Activated T-cell treated with anti-CD3 and anti-CD28 coated beads, Interleukin-2, amount 50 U/mL, for 72 hours (primary cell): Measurements from ENCODE around the gene FBXL5. TPM values are rescaled to one million over a fixed set of nuclear protein-coding genes. Genes with fewer than 3 reads are reported as not detected.

Experiments used
- ATAC-seq, 2 donors: fragments of 150-1000 bp; cut with Tn5 transposase; replicated peaks in 1 of 2; 2 replicates each; pipeline ENCODE4 v1.10.0; 2021; ENCODE audit warnings: moderate library complexity in 2 of 2, mild to moderate bottlenecking in 1 of 2
- DNase-seq, 2 donors: peaks; one replicate each; pipeline ENCODE4 v3.0.0; 2021 to 2022; ENCODE audit warnings: mixed read lengths in 1 of 2
- H3K27ac Mint-ChIP-seq: one replicate; pipeline ENCODE4 v1.8.0; 2022; ENCODE audit warnings: mild to moderate bottlenecking, moderate library complexity, mixed read lengths
- H3K27me3 Mint-ChIP-seq: one replicate; pipeline ENCODE4 v1.8.0; 2022; ENCODE audit warnings: low read depth, mixed read lengths
- H3K36me3 Mint-ChIP-seq, 2 donors: one replicate each; pipeline ENCODE4 v1.8.0; 2022; ENCODE audit warnings: mixed read lengths in 2 of 2, mild to moderate bottlenecking in 1 of 2; ENCODE audit not compliant: insufficient read depth in 2 of 2
- H3K4me1 Mint-ChIP-seq: one replicate; pipeline ENCODE4 v1.8.0; 2022; ENCODE audit warnings: low read depth, mixed read lengths
- H3K4me3 Mint-ChIP-seq, 2 donors: one replicate each; pipeline ENCODE4 v1.8.0; 2022; ENCODE audit warnings: mild to moderate bottlenecking in 2 of 2, mixed read lengths in 2 of 2, moderate library complexity in 2 of 2
- H3K9me3 Mint-ChIP-seq, 2 donors: one replicate each; pipeline ENCODE4 v1.8.0; 2022; ENCODE audit warnings: mixed read lengths in 2 of 2
- total RNA-seq, 2 donors: library from RNA; stranded (reverse); gene quantifications; one replicate each; pipeline ENCODE4 v1.2.3, GENCODE V29; 2022

FBXL5 gene, protein sequence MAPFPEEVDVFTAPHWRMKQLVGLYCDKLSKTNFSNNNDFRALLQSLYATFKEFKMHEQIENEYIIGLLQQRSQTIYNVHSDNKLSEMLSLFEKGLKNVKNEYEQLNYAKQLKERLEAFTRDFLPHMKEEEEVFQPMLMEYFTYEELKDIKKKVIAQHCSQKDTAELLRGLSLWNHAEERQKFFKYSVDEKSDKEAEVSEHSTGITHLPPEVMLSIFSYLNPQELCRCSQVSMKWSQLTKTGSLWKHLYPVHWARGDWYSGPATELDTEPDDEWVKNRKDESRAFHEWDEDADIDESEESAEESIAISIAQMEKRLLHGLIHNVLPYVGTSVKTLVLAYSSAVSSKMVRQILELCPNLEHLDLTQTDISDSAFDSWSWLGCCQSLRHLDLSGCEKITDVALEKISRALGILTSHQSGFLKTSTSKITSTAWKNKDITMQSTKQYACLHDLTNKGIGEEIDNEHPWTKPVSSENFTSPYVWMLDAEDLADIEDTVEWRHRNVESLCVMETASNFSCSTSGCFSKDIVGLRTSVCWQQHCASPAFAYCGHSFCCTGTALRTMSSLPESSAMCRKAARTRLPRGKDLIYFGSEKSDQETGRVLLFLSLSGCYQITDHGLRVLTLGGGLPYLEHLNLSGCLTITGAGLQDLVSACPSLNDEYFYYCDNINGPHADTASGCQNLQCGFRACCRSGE
- 10 to 100 TPM; 39.5 to 40.5 TPM for total RNA-seq

DNA sequence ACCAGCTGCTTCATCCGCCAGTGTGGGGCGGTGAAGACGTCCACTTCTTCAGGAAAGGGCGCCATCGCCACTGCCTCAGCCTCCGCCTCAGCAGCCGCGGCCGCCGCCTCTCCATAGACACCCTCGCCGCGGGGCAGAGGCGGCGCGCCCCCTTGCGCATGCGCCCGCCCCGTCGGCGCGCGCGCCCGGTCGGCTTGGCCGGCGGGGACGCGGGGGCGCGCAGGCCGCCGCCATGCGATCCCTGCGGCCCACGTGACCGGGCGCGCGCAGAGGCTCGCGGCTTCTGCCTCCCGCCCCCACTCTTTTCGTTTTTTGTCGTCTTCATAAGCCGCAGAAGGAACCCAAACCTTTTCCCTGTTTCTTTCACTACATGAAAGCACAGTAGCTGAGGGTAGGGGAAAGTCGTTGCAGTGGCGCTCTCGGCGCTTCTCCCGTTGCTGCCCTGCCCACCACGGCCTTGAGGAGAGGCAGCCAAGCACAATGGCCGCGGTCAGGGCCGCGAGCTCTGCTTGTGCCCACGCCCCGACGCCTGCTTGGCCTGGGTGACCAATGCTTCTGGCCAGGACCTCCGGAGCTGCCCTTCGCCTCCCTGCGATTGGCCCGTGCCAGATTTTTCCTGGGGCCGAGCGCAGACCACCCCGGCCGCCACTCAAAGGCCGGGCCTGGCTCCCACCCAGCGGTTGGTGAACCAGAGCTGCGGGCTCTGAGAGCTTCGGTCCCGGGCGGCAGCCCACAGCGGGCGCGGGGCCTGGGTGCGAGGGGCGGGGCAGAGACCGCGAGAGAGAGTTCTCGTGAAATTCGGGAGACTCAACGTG lies at the start of gene FBXL5:
FBXL5 (minus strand) TSS at position 135 of the 815 bp plus-strand sequence; CDS start at position 65, 70 bp downstream.
- Mint-ChIP-seq H3K27me3 (no peaks in the 10 kb centered on the region), H3K4me3 (peak within 1 kb of the TSS; percentile 98 to 100), H3K4me1 (peaks cover 68% of the 10 kb centered on the region), H3K36me3 (peaks cover 5% of the 10 kb centered on the region in 2 donors), H3K27ac (peak within 1 kb of the TSS; percentile 99), H3K9me3 (no peaks in the 10 kb centered on the region)
- ATAC-seq (peak; percentile 82 to 84), DNase-seq (peak; percentile 88 to 90)

DNA sequence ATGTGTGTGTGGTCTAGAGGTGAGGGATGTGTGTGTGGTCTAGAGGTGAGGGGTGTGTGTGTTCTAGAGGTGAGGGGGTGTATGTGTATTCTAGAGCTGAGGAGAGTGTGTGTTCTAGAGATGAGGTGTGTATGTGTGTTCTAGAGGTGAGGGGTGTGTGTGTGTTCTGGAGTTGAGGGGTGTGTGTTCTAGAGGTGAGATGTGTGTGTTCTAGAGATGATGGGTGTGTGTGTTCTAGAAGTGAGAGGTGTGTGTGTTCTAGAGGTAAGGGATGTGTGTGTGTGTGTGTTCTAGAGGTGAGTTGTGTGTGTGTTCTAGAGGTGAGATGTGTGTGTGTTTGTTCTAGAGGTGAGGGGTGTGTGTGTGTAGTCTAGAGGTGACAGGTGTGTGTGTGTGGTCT lies 49.0 kb upstream of the FBXL5 start:
- ATAC-seq = no peak
- H3K9me3 Mint-ChIP-seq = no peaks in the 10 kb centered on the region
- no peak for DNase-seq
- peaks cover 5% of the 10 kb centered on the region for H3K4me1 Mint-ChIP-seq
- H3K27ac Mint-ChIP-seq = no peak overlapping the region
- peak overlapping the region; percentile 87 to 92 for H3K4me3 Mint-ChIP-seq
- no peaks in the 10 kb centered on the region for H3K36me3 Mint-ChIP-seq
- H3K27me3 Mint-ChIP-seq = peaks cover 30% of the 10 kb centered on the region

DNA sequence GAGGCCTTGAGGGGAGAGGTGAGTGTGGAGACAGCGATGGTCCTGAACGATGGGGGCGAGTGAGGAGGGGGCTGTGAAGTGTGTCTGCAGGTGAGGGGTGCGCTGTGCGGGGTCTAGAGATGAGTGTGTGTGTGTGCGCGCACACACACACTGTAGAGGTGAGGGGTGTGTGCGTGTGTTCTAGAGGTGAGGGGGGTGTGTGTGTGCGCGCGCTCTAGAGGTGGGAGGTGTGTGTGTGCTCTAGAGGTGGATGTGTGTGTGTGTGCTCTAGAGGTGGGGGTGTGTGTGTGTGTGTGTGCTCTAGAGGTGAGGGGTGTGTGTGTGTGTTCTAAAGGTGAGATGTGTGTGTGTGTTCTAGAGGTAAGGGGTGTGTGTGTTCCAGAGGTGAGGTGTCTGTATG lies 48.3 kb upstream of the FBXL5 start:
- Mint-ChIP-seq H3K4me1 (peaks cover 5% of the 10 kb centered on the region), H3K9me3 (no peaks in the 10 kb centered on the region), H3K4me3 (peak overlapping the region; percentile 87 to 92), H3K36me3 (no peaks in the 10 kb centered on the region), H3K27me3 (peaks cover 35% of the 10 kb centered on the region), H3K27ac (no peak overlapping the region)
- DNase-seq = no peak
- peak in 1 of 2 donors; percentile 26 for ATAC-seq

DNA sequence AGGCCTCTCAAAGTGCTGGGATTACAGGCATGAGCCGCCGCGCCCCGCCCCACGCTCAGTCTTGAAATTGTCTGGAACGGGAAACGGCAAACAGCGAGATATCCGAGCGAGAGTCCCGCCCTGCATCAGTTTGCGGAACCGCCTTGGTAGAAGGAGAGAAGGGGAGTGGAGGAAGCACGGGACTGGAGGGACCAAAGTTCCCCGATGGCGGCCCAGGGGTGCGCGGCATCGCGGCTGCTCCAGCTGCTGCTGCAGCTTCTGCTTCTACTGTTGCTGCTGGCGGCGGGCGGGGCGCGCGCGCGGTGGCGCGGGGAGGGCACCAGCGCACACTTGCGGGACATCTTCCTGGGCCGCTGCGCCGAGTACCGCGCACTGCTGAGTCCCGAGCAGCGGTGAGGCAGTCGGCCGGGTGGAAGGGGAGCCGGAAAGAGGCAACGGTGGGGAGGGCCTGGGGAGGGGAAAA lies 47.8 kb upstream of the FBXL5 start, which contains the start of gene BST1:
BST1 (plus strand) TSS at position 125 of the 463 bp plus-strand sequence; CDS start at position 205, 80 bp downstream.
- H3K27ac Mint-ChIP-seq = peak within 1 kb of the TSS; percentile 34
- DNase-seq = peak; percentile 59
- H3K9me3 Mint-ChIP-seq = no peaks in the 10 kb centered on the region
- peak; percentile 80 to 83 for ATAC-seq
- peaks cover 5% of the 10 kb centered on the region for H3K4me1 Mint-ChIP-seq
- peak within 1 kb of the TSS; percentile 87 to 92 for H3K4me3 Mint-ChIP-seq
- H3K36me3 Mint-ChIP-seq = no peaks in the 10 kb centered on the region
- peaks cover 35% of the 10 kb centered on the region for H3K27me3 Mint-ChIP-seq

DNA sequence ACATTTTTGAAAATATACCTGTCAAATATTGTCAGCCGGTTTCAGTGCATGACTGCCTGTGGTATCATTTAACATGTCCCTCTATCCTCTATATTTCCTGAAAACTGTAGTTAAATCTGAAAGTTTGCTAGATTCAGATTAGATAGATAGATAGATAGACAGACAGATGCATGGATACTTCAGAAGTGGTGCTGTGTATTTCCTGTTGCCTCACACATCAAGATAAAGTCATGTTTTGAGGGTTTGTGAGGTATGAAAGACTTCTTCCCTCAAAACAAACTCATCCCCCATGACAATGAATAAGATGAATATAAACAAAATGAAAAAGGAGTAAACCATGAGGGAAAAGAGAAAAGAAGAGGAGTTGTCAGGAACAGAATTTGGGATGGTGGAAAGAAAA lies 41.7 kb upstream of the FBXL5 start:
- H3K9me3 Mint-ChIP-seq = no peaks in the 10 kb centered on the region
- no peak overlapping the region for H3K27ac Mint-ChIP-seq
- ATAC-seq (no peak), DNase-seq (no peak)
- H3K4me1 Mint-ChIP-seq = no peaks in the 10 kb centered on the region
- H3K4me3 Mint-ChIP-seq = no peak overlapping the region
- H3K36me3 Mint-ChIP-seq = no peaks in the 10 kb centered on the region
- peaks cover 29% of the 10 kb centered on the region for H3K27me3 Mint-ChIP-seq

DNA sequence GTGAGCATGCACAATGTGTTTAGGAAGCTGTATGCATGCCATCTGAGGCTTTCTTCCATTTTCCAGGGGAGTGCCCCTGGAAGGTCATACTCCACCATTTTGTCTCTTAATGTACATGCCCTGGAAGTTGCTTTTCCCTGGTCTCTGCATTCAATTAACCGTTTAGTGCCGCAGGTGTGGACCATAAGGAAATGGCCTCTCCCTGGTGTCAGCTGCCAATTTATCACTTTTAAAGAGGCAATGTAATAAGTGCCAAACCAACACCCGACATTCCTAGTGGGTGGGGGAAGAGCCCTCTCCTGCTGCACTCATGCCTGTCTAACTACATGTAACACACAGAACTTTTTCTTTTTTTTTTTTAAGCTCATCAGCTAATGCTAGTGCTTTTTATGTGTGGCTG lies 40.6 kb upstream of the FBXL5 start:
- no peak for DNase-seq
- Mint-ChIP-seq H3K27me3 (peaks cover 24% of the 10 kb centered on the region), H3K4me1 (no peaks in the 10 kb centered on the region), H3K4me3 (no peak overlapping the region), H3K36me3 (no peaks in the 10 kb centered on the region), H3K27ac (no peak overlapping the region), H3K9me3 (no peaks in the 10 kb centered on the region)
- ATAC-seq = no peak

DNA sequence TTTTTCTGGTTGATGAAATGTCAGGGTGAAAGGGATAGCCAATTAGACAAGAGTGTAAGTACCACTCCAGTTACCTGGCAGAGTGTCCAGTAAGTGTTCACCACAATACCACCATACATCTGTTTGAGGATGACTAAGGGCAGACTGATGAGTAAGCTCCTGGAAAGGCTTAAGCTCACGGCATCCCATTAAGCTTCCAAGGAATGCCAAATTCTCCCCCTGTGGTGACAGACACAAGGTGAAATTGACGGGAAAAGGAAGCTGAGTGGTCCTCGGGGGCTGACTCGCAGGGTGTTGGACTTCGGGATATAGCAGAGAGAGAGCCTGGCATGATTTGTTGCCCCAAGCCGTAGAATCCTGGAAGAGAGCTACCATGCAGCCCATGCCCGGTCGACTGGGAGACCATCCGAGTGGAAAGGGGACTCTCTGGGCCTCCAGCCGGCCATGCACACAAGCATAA lies 40.1 kb upstream of the FBXL5 start:
- no peaks in the 10 kb centered on the region for H3K9me3 Mint-ChIP-seq
- H3K36me3 Mint-ChIP-seq = no peaks in the 10 kb centered on the region
- DNase-seq (no peak), ATAC-seq (no peak)
- peaks cover 23% of the 10 kb centered on the region for H3K27me3 Mint-ChIP-seq
- H3K27ac Mint-ChIP-seq = no peak overlapping the region
- no peak overlapping the region for H3K4me3 Mint-ChIP-seq
- no peaks in the 10 kb centered on the region for H3K4me1 Mint-ChIP-seq

DNA sequence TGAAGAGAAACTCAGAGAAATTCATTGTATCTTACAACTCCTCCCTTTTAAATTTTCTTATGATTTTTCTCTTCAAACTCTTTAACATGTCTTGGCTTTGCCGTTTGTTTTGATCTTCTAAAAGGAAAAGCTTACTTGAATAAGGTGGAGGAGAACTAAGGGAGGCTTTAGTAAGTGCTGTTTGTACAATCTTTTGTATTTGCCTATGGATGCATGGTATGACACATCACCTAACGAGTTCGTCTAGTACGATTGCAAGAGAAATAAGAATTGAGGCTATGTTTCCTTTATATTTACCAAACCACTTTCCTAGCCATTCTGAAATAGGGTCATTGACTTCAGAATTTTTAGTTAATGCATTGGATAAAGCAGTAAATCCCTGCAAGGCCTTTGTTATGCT lies 39.3 kb upstream of the FBXL5 start:
- DNase-seq = no peak

DNA sequence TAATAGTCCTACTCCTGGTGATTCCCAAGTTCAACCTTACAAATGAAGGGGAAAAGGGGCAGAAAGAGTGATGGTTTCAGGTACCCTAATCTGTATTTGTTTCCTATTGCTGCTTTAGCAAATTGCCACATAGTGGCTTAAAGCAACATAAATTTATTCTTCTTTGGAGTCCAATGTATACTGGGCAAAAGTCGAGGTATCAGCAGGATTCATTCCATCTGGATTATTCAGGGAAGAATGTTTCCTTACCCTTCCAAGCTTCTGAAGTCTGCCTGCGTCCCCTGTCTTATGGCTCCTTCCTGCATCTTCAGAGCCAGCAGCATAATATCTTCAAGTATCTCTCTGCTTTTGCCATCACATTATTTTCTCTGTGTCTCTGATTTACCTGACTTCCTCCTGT lies 37.4 kb upstream of the FBXL5 start:
- H3K27ac Mint-ChIP-seq = no peak overlapping the region
- peaks cover 8% of the 10 kb centered on the region for H3K27me3 Mint-ChIP-seq
- H3K36me3 Mint-ChIP-seq = no peaks in the 10 kb centered on the region
- H3K4me3 Mint-ChIP-seq = no peak overlapping the region
- no peaks in the 10 kb centered on the region for H3K4me1 Mint-ChIP-seq
- no peaks in the 10 kb centered on the region for H3K9me3 Mint-ChIP-seq
- DNase-seq (no peak), ATAC-seq (no peak)

More for the DNA sequence above, 39.3 kb upstream of the FBXL5 start:
- no peak overlapping the region for H3K27ac Mint-ChIP-seq
- no peaks in the 10 kb centered on the region for H3K36me3 Mint-ChIP-seq
- peaks cover 16% of the 10 kb centered on the region for H3K27me3 Mint-ChIP-seq
- H3K4me3 Mint-ChIP-seq = no peak overlapping the region
- H3K9me3 Mint-ChIP-seq = no peaks in the 10 kb centered on the region
- no peaks in the 10 kb centered on the region for H3K4me1 Mint-ChIP-seq
- ATAC-seq = no peak

DNA sequence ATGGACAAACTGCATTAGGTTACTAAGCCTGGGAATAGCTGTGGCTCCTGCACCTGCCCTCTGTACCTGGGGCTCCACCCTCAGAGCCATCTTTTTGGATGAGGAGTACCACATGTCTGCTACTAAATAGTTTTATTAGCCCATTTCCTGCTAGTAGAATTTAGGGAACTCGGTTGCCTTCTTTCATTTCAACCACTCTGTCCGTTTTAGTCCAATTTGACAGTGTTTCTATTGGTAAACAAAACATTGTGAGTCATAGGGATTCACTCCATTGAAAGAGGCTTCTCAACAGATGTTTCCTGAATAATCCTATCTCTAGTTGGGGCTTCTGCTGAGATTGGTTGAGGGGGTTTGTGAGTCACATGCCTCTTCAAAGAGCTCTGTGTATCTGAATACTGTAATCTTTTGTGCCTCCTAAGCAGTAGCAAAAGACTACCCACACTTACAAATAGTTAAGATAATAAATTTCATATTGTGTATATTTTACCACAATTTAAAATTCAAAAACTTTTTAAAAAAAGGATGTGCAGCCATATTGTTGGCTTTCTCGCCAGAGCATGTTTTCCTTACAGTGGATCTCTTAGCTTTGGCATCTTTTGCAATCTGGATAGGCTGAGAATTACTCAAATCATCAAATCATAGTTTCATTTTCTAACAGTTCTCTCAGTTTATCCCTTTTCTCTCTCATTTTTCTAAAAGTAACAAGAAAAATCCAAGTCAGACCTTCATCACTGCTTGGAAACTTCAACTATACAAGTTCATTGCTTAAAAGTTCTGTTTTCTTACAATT lies 36.4 kb upstream of the FBXL5 start:
- no peak overlapping the region for H3K4me3 Mint-ChIP-seq
- H3K27me3 Mint-ChIP-seq = no peaks in the 10 kb centered on the region
- H3K27ac Mint-ChIP-seq = no peak overlapping the region
- ATAC-seq = no peak
- no peak for DNase-seq
- no peaks in the 10 kb centered on the region for H3K4me1 Mint-ChIP-seq
- no peaks in the 10 kb centered on the region for H3K36me3 Mint-ChIP-seq
- H3K9me3 Mint-ChIP-seq = no peaks in the 10 kb centered on the region

DNA sequence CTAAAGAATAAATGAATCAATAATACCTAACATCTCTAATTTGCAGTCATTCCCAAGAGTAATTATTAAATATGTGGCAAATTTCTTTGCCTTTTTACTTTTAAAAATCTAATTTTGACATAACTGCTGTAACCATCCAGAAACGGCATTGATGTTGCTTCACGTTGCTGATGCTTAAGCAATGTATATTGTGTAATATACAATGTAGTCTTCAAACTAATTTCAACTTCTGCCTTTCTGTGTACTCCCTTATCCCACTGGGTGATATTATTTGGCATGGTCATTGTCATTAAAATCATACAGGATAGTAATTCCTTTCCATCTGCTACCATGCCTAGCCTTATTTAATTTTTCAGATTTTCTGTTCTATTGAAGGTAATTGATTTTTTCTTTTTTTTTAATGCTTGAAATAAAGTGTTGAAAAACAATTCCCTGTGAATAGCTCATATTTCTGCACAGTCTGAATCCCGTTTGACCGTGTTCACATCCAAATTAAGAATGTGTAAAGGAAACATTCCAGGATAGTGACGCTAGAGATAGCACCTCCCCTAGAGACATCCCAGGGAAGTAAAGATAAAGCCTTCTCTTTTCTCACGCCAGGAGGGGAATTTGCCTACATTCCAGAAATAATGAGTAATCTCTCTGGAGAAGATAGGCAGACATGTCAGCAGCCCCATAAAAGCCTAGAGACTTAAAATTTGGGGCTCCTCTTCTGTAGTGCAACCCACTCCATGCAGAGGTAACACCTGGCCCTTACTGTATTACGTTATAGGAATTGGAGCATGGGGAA lies 35.1 kb upstream of the FBXL5 start:
- ATAC-seq = no peak
- H3K36me3 Mint-ChIP-seq = peaks cover 2 to 5% of the 10 kb centered on the region in 2 donors
- H3K4me1 Mint-ChIP-seq = peaks cover 3% of the 10 kb centered on the region
- H3K27ac Mint-ChIP-seq = no peak overlapping the region
- peaks cover 0 to 1% of the 10 kb centered on the region in 2 donors for H3K9me3 Mint-ChIP-seq
- no peaks in the 10 kb centered on the region for H3K27me3 Mint-ChIP-seq
- no peak overlapping the region for H3K4me3 Mint-ChIP-seq
- DNase-seq = no peak
